ENCODE measurements around the gene BOLL.

DNA sequence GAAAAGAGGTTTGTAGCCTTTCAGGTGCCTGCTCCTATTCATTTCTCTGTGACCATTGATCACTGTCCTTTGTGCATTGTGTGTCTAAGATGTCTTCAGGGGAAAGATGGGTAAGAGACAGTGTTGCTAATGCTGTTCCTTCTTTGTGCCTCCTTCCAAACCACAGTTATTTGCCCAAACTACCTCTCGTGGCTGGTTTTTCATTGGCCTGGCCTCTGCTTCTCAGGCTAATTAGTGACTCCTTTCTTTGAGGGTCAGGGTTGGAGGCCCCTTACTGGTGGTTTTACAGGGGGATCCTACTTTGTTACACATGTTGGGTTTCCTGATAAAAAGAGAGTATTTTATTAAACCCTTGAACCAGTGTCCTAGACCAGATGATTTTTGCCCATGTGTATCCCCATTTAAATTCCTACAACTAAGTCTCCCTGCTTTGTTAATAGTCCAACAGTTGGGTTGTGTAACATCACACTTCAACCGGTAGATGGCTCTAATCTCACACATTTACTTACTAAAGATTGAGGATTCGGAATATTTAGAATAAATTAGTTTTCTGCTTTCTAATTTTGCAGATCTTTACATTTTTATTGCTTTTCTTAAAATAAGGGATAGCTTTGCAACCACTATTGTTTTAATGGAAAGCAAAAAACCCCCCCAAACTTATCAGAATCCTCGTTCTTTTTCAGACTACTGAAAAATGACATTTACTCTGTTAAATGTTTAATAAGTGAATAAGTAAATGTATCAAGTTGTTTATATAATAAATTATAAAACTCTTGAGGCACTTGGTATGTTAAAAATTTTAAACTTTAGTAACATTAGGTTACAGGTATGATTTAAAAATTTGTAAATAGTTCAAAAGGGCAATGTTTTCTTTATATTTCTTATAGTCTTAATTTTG lies 77.6 kb downstream of the BOLL start:
- TF ChIP-seq SUZ12 (IDR thresholded peaks at IDR 0.05; ENCODE audit: extremely low read depth, insufficient read depth, insufficient read length) = no peak
- no peak for TF ChIP-seq ZNF274 (IDR thresholded peaks at IDR 0.05; ENCODE audit: low read depth, low read length)
- no peak for TF ChIP-seq YY1 (IDR thresholded peaks at IDR 0.05; ENCODE audit: insufficient read depth, insufficient read length)
